Sigmoid colon (tissue), 7 donors: ENCODE data around the gene DCAF5. TPM values are rescaled to one million over a fixed set of nuclear protein-coding genes. Genes with fewer than 3 reads are reported as not detected.

Experiments used
- DNase-seq: peaks from one replicate; pipeline ENCODE4 v3.0.0-alpha.2; 2019
- H3K27ac ChIP-seq, 4 donors: fragments of 200-600 bp; sonication (generic); one replicate each; pipeline ENCODE4 v1.5.1; 2016 to 2019; ENCODE audit warnings: mild to moderate bottlenecking in 1 of 4
- H3K27me3 ChIP-seq, 3 donors: fragments of 200-600 bp; sonication (generic); one replicate each; pipeline ENCODE4 v1.5.1; 2019; ENCODE audit warnings: mild to moderate bottlenecking in 1 of 3
- H3K36me3 ChIP-seq, 4 donors: fragments of 200-600 bp; sonication (generic); one replicate each; pipeline ENCODE4 v1.5.1; 2016 to 2019
- H3K4me1 ChIP-seq, 4 donors: fragments of 200-600 bp; sonication (generic); one replicate each; pipeline ENCODE4 v1.5.1; 2017 to 2019
- H3K4me3 ChIP-seq, 4 donors: fragments of 200-600 bp; sonication (generic); one replicate each; pipeline ENCODE4 v1.5.1; 2017 to 2019; ENCODE audit warnings: mild to moderate bottlenecking in 2 of 4, moderate library complexity in 1 of 4
- H3K9me3 ChIP-seq, 4 donors: fragments of 200-600 bp in 3 of 4; sonication (generic) in 3 of 4; one replicate each; pipeline versions ENCODE4 v1.5.1 to v1.6.1; 2013 to 2019
- EP300 ChIP-seq, 4 donors: sonication (generic); formaldehyde crosslinking; IDR thresholded peaks; one replicate each; pipeline ENCODE4 v1.6.1; 2017; ENCODE audit warnings: antibody characterized with exemption in 4 of 4
- POLR2A ChIP-seq, 2 donors: fragments of 450-650 bp; IDR thresholded peaks; one replicate each; pipeline ENCODE4 v1.6.1; 2016; ENCODE audit warnings: antibody characterized with exemption in 2 of 2, mild to moderate bottlenecking in 2 of 2, moderate library complexity in 2 of 2
- POLR2AphosphoS5 ChIP-seq, 4 donors: sonication (generic); formaldehyde crosslinking; IDR thresholded peaks; one replicate each; pipeline ENCODE4 v1.6.1; 2017; ENCODE audit warnings: antibody characterized with exemption in 4 of 4
- WGBS, 2 donors: extraction: QIAGEN DNeasy Blood & Tissue Kit; methylation state at CpG; one replicate each; pipeline ENCODE4 v1.1.7; 2013; 5-methylcytosine and 5-hydroxymethylcytosine counted together
- intact Hi-C: fragments of 100-400 bp; cut with DNase I; formaldehyde crosslinking; loops from one replicate; pipeline ENCODE4 v1.15.1; 2023
- polyA plus RNA-seq, 3 donors: library from polyadenylated mRNA; stranded (reverse); fragments of 200-250 nt; gene quantifications; one replicate each; pipeline ENCODE4 v1.2.3, GENCODE V29; 2013
- total RNA-seq, 4 donors: library from RNA; depleted of rRNA; stranded (reverse); fragments of >200 nt; gene quantifications; one replicate each; pipeline ENCODE4 v1.1.0, GENCODE V29; 2016
- TF ChIP-seq, protein P1 (sequence below), 4 experiments: fragments of 450-650 bp in 3 of 4; fragments of 200-600 bp in 1 of 4; IDR thresholded peaks; one replicate each; pipeline ENCODE4 v1.5.1; 2016 to 2019; ENCODE audit warnings: antibody characterized with exemption in 4 of 4, mild to moderate bottlenecking in 3 of 4, moderate library complexity in 2 of 4
- donor health status: healthy with polysubstance abuse.
- donor health status: Bipolar disorder and iron deficiency.
- donor health status: healthy.

The DCAF5 gene
- total and polyA plus RNA-seq, 7 donors, result 13.2 to 56.8 (median 36.4) TPM

DNA sequence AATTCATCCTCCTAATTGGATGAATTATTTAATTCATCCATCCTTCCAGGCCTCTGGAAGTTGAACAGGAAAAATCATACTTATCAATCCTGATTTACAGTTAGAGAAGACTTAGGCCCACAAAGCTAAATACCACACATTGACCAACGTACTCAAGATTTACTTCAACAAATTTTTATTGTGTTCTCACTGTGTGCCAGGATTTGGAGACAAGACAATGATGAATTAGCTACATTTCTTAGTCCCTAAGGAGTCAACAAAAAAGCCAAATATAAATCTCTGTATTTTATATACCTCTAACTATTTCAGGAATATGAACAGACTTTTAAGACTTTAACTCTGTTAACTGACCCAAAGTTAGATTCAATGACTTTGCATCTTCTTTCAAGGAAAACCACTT is 63.9 kb downstream of the DCAF5 start:
- Histone ChIP-seq H3K9me3 (no peaks in the 10 kb centered on the region), H3K27me3 (no peaks in the 10 kb centered on the region), H3K4me3 (no peak overlapping the region), H3K4me1 (peaks cover 0 to 78% (median 63%) of the 10 kb centered on the region in 4 donors), H3K27ac (peak overlapping the region; percentile 83 to 88 (median 86)), H3K36me3 (peaks cover 0 to 23% (median 5%) of the 10 kb centered on the region in 4 donors)
- no peak for DNase-seq
- intact Hi-C loops, result loop anchor here (2.0 to 5.0 kb wide), 2 partner anchors 42 to 110 kb away; partner anchors contain the start of gene ACTN1
- WGBS, 2 donors, result 85 to 89% methylated on average over 1 of the region's 1 CpG
- TF ChIP-seq EP300 (IDR thresholded peaks at IDR 0.05) (peak in 3 of 4 donors; percentile 18 to 55 (median 52)), POLR2A (IDR thresholded peaks at IDR 0.05) (no peak), POLR2AphosphoS5 (IDR thresholded peaks at IDR 0.05) (peak in 3 of 4 donors; percentile 3 to 60 (median 4))
- TF ChIP-seq, protein P1, sequence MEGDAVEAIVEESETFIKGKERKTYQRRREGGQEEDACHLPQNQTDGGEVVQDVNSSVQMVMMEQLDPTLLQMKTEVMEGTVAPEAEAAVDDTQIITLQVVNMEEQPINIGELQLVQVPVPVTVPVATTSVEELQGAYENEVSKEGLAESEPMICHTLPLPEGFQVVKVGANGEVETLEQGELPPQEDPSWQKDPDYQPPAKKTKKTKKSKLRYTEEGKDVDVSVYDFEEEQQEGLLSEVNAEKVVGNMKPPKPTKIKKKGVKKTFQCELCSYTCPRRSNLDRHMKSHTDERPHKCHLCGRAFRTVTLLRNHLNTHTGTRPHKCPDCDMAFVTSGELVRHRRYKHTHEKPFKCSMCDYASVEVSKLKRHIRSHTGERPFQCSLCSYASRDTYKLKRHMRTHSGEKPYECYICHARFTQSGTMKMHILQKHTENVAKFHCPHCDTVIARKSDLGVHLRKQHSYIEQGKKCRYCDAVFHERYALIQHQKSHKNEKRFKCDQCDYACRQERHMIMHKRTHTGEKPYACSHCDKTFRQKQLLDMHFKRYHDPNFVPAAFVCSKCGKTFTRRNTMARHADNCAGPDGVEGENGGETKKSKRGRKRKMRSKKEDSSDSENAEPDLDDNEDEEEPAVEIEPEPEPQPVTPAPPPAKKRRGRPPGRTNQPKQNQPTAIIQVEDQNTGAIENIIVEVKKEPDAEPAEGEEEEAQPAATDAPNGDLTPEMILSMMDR (IDR thresholded peaks at IDR 0.05), result no peak

DNA sequence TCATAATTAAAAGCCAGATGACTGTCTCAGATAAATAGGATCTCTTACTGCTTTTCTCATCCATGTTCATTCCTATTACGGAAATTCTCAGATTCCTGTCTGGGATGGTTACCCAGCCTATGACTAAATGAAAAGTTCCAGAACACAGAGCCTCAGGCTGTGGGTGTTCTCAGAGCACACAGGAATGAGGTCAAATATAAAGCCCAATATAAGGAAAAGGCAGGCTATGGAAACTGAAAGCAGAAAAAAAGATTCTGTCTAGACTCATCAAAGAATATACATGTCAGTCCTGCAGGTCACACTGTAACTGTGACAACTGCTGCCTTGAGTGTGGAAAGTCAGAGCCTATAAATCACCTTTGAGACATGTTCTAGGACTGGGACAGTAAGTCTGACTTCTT is 64.3 kb downstream of the DCAF5 start:
- TF ChIP-seq, protein P1 (IDR thresholded peaks at IDR 0.05), result no peak
- peak; percentile 71 to 86 (median 85) for TF ChIP-seq POLR2AphosphoS5 (IDR thresholded peaks at IDR 0.05)
- no peak for TF ChIP-seq POLR2A (IDR thresholded peaks at IDR 0.05)
- peak; percentile 62 to 87 (median 80) for TF ChIP-seq EP300 (IDR thresholded peaks at IDR 0.05)
- Histone ChIP-seq H3K9me3 (no peaks in the 10 kb centered on the region), H3K27ac (peak overlapping the region; percentile 83 to 88 (median 86)), H3K4me3 (no peak overlapping the region), H3K36me3 (peaks cover 0 to 27% (median 5%) of the 10 kb centered on the region in 4 donors), H3K27me3 (no peaks in the 10 kb centered on the region), H3K4me1 (peaks cover 0 to 73% (median 59%) of the 10 kb centered on the region in 4 donors)
- no peak for DNase-seq
- 83 to 99% methylated on average over 1 of the region's 1 CpG for WGBS, 2 donors
- intact Hi-C loops, result loop anchor here (2.0 to 5.0 kb wide), 2 partner anchors 41 to 110 kb away; partner anchors contain the start of gene ACTN1

DNA sequence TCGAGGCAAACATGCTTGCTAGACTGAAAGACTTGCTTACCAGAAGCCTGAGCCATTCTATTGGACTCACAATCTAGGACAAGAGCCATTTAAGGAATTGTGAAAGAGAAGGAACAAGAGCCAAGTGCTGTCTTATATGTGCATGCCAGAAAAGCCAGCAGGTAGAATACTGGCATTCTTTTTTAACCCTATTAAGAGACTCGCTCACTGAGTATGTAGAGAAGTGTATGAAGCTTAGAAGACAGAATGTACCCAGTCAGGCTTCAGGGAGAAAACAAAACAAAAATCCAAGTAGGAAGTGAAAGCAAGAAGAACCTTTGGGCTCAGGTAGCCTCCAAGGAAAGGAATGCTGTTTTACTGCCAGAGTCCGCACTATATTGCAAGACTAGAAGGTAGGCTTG is 65.9 kb downstream of the DCAF5 start:
- peaks cover 0 to 62% (median 53%) of the 10 kb centered on the region in 4 donors for H3K4me1 ChIP-seq
- H3K27ac ChIP-seq, result peak overlapping the region; percentile 83 to 88 (median 86)
- no peaks in the 10 kb centered on the region for H3K9me3 ChIP-seq
- intact Hi-C loops, result loop anchor here (5.0 kb wide), 1 partner anchor 40 kb away; no protein-coding TSS in a partner anchor
- H3K27me3 ChIP-seq, result no peaks in the 10 kb centered on the region
- no peak overlapping the region for H3K4me3 ChIP-seq
- peak in 1 of 4 donors; percentile 4 for TF ChIP-seq POLR2AphosphoS5 (IDR thresholded peaks at IDR 0.05)
- TF ChIP-seq POLR2A (IDR thresholded peaks at IDR 0.05), result no peak
- TF ChIP-seq, protein P1 (IDR thresholded peaks at IDR 0.05), result no peak
- peak in 1 of 4 donors; percentile 26 for TF ChIP-seq EP300 (IDR thresholded peaks at IDR 0.05)
- peaks cover 0 to 36% (median 5%) of the 10 kb centered on the region in 4 donors for H3K36me3 ChIP-seq
- WGBS, 2 donors, result 87 to 93% methylated on average over 3 of the region's 3 CpGs
- no peak for DNase-seq

DNA sequence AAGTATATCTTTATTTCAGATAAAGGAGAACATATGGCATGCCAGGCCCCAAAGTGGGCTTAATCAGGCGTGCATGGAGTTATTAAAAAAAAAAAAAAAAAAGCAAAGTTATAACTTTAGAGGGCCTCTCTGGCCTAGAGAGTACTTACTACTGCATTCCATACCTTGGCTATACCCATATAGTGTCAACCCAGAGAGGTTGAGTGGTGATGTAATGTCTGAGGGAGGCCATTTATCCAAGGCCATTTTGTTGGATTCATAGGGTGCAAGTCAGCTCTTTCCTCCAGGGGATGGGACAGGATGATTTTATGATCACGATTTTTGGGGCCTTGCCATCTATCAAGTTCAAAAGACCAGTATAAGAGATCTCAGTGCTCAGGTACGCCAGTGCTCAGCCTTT is 66.4 kb downstream of the DCAF5 start:
- WGBS, 2 donors, result 92 to 94% methylated on average over 3 of the region's 3 CpGs
- H3K27ac ChIP-seq, result peak overlapping the region; percentile 83 to 88 (median 86)
- TF ChIP-seq EP300 (IDR thresholded peaks at IDR 0.05) (no peak), POLR2A (IDR thresholded peaks at IDR 0.05) (no peak), POLR2AphosphoS5 (IDR thresholded peaks at IDR 0.05) (no peak)
- TF ChIP-seq, protein P1 (IDR thresholded peaks at IDR 0.05), result no peak
- intact Hi-C loops, result loop anchor here (5.0 kb wide), 1 partner anchor 39 kb away; no protein-coding TSS in a partner anchor
- peaks cover 0 to 37% (median 4%) of the 10 kb centered on the region in 4 donors for H3K36me3 ChIP-seq
- no peaks in the 10 kb centered on the region for H3K27me3 ChIP-seq
- peaks cover 0 to 59% (median 50%) of the 10 kb centered on the region in 4 donors for H3K4me1 ChIP-seq
- H3K4me3 ChIP-seq, result no peak overlapping the region
- no peak for DNase-seq
- no peaks in the 10 kb centered on the region for H3K9me3 ChIP-seq
